Cardiac fibroblast (primary cell): Measurements from ENCODE around the gene CHRNA4.

Source experiments
- DNase-seq, 2 donors: peaks; one replicate each; pipeline versions ENCODE4 v3.0.0 to v3.0.0-alpha.2; 2010; ENCODE audit warnings: low read depth in 2 of 2
- H3K4me3 ChIP-seq, 2 donors: replicated peaks in 1 of 2; 1 replicate in 1 of 2; 2 replicates in 1 of 2; pipeline ENCODE4 v1.5.1; 2011; ENCODE audit warnings: low read depth in 2 of 2, low read length in 2 of 2, mild to moderate bottlenecking in 2 of 2, moderate library complexity in 1 of 2
- TF ChIP-seq, protein P1 (sequence below): IDR thresholded peaks from one replicate; pipeline ENCODE4 v1.5.1; 2011; ENCODE audit warnings: low read depth, mild to moderate bottlenecking, low read length, inconsistent platforms

CHRNA4 gene

DNA sequence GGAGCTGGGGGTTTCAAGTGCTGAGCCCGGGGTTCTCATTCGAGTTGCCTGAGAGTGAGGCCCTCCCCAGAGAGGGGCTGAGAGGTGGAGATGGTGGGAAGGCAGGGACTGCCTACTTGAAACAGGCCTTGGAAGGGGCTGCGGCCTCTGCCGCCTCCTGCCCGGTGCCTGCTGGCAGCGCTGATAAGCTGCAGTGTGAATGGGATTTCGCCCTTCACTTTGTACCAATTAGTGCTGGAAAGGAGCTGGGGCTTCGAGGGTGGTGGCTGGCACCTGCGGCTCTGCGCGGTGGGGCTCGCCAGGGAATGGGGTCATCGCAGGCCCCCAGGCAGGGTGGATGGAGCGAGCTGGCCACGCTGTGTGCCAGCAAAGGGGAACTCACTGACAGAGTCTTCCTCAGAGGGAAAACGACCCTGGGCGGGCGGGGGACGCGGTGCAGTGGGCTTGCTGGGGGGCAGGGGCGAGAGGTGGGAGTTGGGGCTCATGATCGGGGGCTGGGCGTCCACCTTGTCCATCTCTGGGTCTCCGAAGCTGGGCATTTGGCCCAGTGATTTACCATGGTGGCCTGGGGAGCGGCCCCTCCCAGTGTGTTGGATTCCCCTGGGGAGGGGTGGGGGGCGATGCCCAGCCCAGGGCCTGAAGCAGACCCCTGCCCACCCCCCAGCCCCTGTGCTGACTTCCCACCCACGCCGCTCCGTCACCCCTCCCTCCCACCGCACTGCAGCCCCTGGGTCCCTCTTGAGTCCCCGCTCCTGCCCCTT lies 45.2 kb downstream of the CHRNA4 start:
- no peak for DNase-seq
- H3K4me3 ChIP-seq, result no peak overlapping the region
- TF ChIP-seq, protein P1, sequence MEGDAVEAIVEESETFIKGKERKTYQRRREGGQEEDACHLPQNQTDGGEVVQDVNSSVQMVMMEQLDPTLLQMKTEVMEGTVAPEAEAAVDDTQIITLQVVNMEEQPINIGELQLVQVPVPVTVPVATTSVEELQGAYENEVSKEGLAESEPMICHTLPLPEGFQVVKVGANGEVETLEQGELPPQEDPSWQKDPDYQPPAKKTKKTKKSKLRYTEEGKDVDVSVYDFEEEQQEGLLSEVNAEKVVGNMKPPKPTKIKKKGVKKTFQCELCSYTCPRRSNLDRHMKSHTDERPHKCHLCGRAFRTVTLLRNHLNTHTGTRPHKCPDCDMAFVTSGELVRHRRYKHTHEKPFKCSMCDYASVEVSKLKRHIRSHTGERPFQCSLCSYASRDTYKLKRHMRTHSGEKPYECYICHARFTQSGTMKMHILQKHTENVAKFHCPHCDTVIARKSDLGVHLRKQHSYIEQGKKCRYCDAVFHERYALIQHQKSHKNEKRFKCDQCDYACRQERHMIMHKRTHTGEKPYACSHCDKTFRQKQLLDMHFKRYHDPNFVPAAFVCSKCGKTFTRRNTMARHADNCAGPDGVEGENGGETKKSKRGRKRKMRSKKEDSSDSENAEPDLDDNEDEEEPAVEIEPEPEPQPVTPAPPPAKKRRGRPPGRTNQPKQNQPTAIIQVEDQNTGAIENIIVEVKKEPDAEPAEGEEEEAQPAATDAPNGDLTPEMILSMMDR, result no peak

DNA sequence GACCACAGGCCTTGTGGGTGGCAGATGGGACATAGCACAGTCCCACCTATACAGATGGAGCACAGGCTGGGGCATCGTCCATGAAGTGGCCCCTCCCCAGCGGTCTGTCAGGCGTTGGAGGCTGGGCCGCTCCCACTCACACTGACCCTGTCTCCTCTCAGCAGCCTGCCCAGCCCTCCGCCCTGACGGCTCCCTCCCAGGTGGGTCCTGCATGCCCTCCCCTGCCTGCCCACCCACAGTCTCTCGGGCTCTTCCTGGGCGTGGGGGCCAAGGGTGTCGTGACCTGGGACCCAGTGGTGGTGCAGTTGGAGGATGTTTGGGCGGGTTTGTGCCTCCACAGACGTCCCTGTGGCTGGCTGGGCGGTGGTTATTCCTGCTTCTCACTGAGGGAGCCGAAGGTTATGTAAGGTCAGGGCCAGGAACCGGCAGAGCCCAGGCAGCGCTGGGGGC lies 45.9 kb downstream of the CHRNA4 start:
- no peak overlapping the region for H3K4me3 ChIP-seq
- TF ChIP-seq, protein P1, result no peak
- no peak for DNase-seq

DNA sequence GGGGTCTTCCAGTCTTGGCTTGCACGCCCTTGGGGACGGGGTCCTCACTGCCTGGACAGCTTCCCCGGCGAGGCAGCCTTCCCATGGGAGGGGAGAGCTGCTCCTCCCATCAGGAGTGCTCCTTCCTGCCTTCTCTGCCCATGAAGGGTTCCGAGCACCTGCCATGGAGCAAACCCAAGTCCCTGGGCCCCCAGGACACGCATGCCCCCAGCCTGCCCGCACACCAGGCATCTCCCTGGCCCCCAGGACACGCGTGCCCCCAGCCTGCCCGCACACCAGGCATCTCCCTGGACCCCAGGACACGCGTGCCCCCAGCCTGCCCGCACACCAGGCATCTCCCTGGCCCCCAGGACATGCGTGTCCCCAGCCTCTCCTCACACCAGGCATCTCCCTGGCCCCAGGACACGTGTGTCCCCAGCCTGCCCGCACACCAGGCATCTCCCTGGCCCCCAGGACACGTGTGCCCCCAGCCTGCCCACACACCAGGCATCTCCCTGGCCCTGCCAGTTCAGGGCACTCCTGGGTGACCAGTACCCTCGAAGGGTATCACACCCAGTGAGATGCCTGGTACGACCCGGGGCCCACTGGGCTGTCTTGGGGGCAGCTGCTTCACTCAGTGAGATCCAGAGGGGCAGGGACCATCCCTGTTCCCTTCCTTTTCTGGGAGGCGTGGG lies 46.4 kb downstream of the CHRNA4 start:
- no peak for DNase-seq
- H3K4me3 ChIP-seq, result no peak overlapping the region
- TF ChIP-seq, protein P1, result no peak

DNA sequence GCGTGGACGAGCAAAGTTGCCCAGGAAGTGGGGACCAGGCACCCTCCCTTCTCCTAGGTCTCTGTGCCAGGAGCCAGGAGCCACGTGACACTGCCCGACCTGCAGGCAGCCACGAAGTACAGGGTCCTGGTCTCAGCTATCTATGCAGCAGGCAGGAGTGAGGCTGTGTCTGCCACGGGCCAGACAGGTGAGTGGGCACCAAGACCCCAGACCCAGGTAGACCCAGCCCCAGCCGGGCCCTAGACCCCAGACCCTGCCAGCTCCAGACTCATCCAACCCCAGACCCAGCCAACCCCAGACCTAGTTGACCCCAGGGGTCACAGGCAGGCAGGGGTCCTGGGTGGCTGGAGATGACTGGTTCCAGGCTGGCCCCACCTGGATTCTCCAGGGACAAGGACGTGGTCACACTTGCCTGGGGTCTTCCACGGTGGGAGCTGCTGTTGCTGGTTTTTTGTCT lies 47.1 kb downstream of the CHRNA4 start:
- TF ChIP-seq, protein P1, result no peak
- DNase-seq, result no peak
- no peak overlapping the region for H3K4me3 ChIP-seq

DNA sequence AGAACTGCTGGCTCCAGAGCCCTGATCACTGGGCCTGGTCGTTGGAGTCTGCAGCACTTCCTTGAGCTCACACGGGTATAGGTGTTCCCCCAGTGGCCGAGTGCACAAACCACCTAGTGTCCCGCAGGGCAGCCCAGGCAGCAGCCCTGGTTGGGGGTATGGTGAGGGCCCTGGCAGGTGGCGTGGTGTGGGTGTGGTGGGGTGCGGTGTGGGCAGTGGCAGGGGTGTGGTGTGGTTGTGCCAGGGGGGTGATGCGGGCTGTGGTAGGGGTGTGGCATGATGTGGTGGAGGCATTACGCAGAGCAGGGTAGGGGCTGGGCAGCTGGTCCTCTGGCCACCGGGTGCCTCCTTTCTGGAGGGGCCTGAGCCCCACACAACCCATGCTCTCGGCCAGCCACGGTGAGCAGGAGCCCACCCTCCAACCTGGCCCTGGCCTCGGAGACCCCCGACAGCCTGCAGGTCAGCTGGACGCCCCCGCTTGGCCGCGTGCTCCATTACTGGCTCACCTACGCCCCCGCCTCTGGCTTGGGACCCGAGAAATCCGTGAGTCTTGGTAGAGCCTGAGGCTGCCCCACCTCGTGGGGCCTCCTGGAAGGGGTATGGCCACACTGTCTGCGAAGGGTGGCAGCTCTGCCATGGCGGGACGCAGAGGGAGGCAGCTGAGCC lies 47.7 kb downstream of the CHRNA4 start:
- DNase-seq, result no peak

DNA sequence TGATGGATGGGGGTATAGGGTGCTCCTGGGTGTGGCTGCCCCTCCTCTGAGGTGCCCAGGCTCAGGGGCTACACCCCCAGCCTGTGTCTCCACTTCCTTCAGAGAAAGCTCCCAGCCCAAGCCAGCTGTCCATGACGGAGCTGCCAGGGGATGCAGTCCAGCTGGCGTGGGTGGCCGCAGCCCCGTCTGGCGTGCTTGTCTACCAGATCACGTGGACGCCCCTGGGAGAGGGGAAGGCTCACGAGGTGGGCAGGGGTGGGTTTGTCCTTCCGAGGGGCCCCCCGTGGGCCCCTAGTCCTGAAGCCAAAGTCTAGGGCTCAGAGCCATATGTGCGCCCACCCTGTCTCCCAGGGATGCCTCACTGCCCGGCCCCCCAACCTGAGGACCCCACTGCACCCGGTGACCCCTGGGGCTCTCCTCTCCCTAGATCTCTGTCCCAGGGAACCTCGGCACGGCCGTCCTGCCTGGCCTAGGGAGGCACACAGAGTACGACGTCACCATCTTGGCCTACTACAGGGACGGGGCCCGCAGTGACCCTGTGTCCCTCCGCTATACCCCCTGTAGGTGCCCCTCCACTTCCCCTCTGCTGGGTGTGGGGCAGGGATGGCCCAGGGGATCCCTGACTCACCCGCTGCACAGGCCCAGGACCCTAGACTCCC lies 48.3 kb downstream of the CHRNA4 start:
- DNase-seq, result no peak
- TF ChIP-seq, protein P1, result no peak
- H3K4me3 ChIP-seq, result no peak overlapping the region

More for the DNA sequence above, 47.7 kb downstream of the CHRNA4 start:
- TF ChIP-seq, protein P1, result no peak
- no peak overlapping the region for H3K4me3 ChIP-seq
